GM12872 (cell line): ENCODE measurements around the gene SYNE3.

ENCODE experiments used
- TF ChIP-seq, protein P1 (sequence below): IDR thresholded peaks from 3 replicates; pipeline ENCODE4 v1.5.1; 2011; ENCODE audit warnings: low read depth, mild to moderate bottlenecking, low read length, moderate library complexity; ENCODE audit not compliant: insufficient read depth

The SYNE3 gene

GRCh38 chr14:95494456-95494855, 22.0 kb downstream of the SYNE3 start:
- TF ChIP-seq, protein P1, sequence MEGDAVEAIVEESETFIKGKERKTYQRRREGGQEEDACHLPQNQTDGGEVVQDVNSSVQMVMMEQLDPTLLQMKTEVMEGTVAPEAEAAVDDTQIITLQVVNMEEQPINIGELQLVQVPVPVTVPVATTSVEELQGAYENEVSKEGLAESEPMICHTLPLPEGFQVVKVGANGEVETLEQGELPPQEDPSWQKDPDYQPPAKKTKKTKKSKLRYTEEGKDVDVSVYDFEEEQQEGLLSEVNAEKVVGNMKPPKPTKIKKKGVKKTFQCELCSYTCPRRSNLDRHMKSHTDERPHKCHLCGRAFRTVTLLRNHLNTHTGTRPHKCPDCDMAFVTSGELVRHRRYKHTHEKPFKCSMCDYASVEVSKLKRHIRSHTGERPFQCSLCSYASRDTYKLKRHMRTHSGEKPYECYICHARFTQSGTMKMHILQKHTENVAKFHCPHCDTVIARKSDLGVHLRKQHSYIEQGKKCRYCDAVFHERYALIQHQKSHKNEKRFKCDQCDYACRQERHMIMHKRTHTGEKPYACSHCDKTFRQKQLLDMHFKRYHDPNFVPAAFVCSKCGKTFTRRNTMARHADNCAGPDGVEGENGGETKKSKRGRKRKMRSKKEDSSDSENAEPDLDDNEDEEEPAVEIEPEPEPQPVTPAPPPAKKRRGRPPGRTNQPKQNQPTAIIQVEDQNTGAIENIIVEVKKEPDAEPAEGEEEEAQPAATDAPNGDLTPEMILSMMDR, result no peak

- TF ChIP-seq, protein P1, result no peak
These were observed 22.5 kb downstream of the SYNE3 start for GRCh38 chr14:95493976-95494375.

GRCh38 chr14:95493503-95493902, 22.9 kb downstream of the SYNE3 start:
- TF ChIP-seq, protein P1, result no peak

- TF ChIP-seq, protein P1, result no peak
These were observed 24.4 kb downstream of the SYNE3 start for GRCh38 chr14:95491936-95492608.

GRCh38 chr14:95490727-95491451, 25.6 kb downstream of the SYNE3 start:
- TF ChIP-seq, protein P1, result no peak

GRCh38 chr14:95490138-95490509, 26.3 kb downstream of the SYNE3 start:
- TF ChIP-seq, protein P1, result no peak

- TF ChIP-seq, protein P1, result no peak
These were observed 27.0 kb downstream of the SYNE3 start for GRCh38 chr14:95489214-95490137.
